HL-60 (cell line): ENCODE results near the gene LRMDA.
"Not testable (repeated sequence)": the region's sequence is repeated elsewhere in the genome, so short reads cannot be mapped to it uniquely, and the experiment has no call there.

ENCODE experiments used
- DNase-seq, 2 experiments: peaks; one replicate each; pipeline ENCODE4 v3.0.0-alpha.2; 2010 to 2020; ENCODE audit warnings: low read depth in 1 of 2, low spot score in 1 of 2
- H3K27ac ChIP-seq: fragments of 250-450 bp; sonication (Bioruptor Pico); replicated peaks from 2 replicates; pipeline ENCODE4 v1.5.1; 2020; ENCODE audit warnings: mild to moderate bottlenecking, moderate library complexity
- H3K27me3 ChIP-seq: fragments of 250-450 bp; sonication (Bioruptor Pico); 2 replicates; pipeline ENCODE4 v1.5.1; 2021; ENCODE audit warnings: mild to moderate bottlenecking, moderate library complexity; ENCODE audit not compliant: insufficient read depth, poor library complexity, severe bottlenecking
- H3K4me3 ChIP-seq: replicated peaks from 2 replicates; pipeline ENCODE4 v1.5.1; 2011; ENCODE audit warnings: mild to moderate bottlenecking, control low read depth, low read length; ENCODE audit not compliant: insufficient read depth
- CTCF ChIP-seq: IDR thresholded peaks from one replicate; pipeline ENCODE4 v1.5.1; 2011; ENCODE audit warnings: low read length, control low read depth, inconsistent platforms; ENCODE audit not compliant: insufficient read depth
- GABPA ChIP-seq: IDR thresholded peaks from 2 replicates; pipeline ENCODE4 v1.6.1; 2012; ENCODE audit warnings: low read depth
- POLR2AphosphoS5 ChIP-seq: IDR thresholded peaks from 2 replicates; pipeline ENCODE4 v1.6.1; 2012; ENCODE audit warnings: low read depth
- REST ChIP-seq: IDR thresholded peaks from 2 replicates; pipeline ENCODE4 v1.6.1; 2012; ENCODE audit warnings: low read depth; ENCODE audit not compliant: insufficient replicate concordance
- SPI1 ChIP-seq: IDR thresholded peaks from 2 replicates; pipeline ENCODE4 v1.6.1; 2012; ENCODE audit warnings: low read depth, mild to moderate bottlenecking, borderline replicate concordance

LRMDA gene

GRCh38 chr10:76514869-76515268 is 1083.4 kb downstream of the LRMDA start:
- Histone ChIP-seq H3K27me3 (no peaks in the 10 kb centered on the region), H3K27ac (no peak overlapping the region), H3K4me3 (no peak overlapping the region)
- no peak for DNase-seq
- no peak for TF ChIP-seq GABPA
- no peak for TF ChIP-seq REST
- TF ChIP-seq POLR2AphosphoS5: no peak
- no peak for TF ChIP-seq SPI1
- no peak for TF ChIP-seq CTCF

GRCh38 chr10:76522547-76522946 is 1091.1 kb downstream of the LRMDA start:
- Histone ChIP-seq H3K27ac (no peak overlapping the region), H3K27me3 (no peaks in the 10 kb centered on the region), H3K4me3 (no peak overlapping the region)
- DNase-seq: no peak
- TF ChIP-seq POLR2AphosphoS5: no peak
- TF ChIP-seq REST: no peak

GRCh38 chr10:76523246-76523645 is 1091.8 kb downstream of the LRMDA start:
- TF ChIP-seq CTCF (no peak), REST (no peak), GABPA (no peak), SPI1 (no peak), POLR2AphosphoS5 (no peak)
- DNase-seq: no peak
- H3K27ac ChIP-seq: no peak overlapping the region
- no peaks in the 10 kb centered on the region for H3K27me3 ChIP-seq
- no peak overlapping the region for H3K4me3 ChIP-seq

- DNase-seq: no peak
- H3K27ac ChIP-seq: no peak overlapping the region
- no peak for TF ChIP-seq REST
- no peak for TF ChIP-seq SPI1
- TF ChIP-seq POLR2AphosphoS5: no peak
- TF ChIP-seq CTCF: no peak
- TF ChIP-seq GABPA: no peak
- H3K27me3 ChIP-seq: no peaks in the 10 kb centered on the region
- H3K4me3 ChIP-seq: no peak overlapping the region
These were observed 1092.4 kb downstream of the LRMDA start for GRCh38 chr10:76523791-76524351.

GRCh38 chr10:76526833-76527232 is 1095.4 kb downstream of the LRMDA start:
- not testable (repeated sequence) for H3K27me3 ChIP-seq, DNase-seq, H3K4me3 ChIP-seq, H3K27ac ChIP-seq
